ENCODE data around the gene MRPS24.
A peak's percentile ranks its signal among the peaks of the same experiment; 100 is the strongest.

The MRPS24 gene

DNA sequence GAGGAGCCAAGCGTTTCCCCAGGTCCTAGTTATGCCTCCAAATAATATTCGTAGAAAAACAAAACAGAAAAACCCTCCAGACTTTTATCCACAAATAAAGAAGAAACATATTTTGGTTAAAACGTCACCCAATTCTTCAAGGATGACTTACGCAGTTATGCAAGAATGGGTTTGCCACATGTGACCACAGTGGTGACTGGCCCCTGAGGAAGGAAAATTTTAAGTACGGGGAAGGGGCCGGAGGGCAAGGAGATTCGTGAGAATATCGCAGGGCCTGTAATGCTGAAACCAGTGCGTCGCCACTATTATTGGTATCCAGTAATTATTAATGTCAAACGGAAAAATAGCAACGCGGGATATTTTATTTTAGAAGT is 537 bp upstream of the MRPS24 start:
- Histone ChIP-seq H3K36me3 (ENCODE audit: insufficient read depth, low read length) (peaks cover 4% of the 10 kb centered on the region), H3K9me3 (ENCODE audit: control insufficient read depth, insufficient read depth, low read length) (no peaks in the 10 kb centered on the region), H3K9ac (ENCODE audit: low read depth, low read length) (peak overlapping the region; percentile 74), H3K4me1 (ENCODE audit: insufficient read depth, low read length) (peaks cover 20% of the 10 kb centered on the region)

DNA sequence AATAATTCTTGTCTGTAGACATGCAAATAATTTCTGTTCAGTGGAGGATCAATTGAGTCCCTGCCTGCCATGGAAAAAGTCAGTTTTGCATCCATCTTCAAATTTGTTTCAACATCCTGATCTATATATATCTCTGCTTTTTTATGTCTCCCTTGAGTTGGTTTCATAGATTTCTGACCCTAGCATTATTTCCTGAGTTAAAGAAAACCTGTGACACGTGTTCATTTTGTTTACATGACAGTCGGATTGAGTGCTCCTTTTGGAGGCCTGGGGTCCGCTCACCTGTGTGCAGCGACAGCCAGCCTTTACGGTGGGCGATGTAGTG is 674 bp downstream of the MRPS24 start:
- Histone ChIP-seq H3K4me1 (ENCODE audit: insufficient read depth, low read length) (peaks cover 20% of the 10 kb centered on the region), H3K9ac (ENCODE audit: low read depth, low read length) (peak overlapping the region; percentile 63), H3K36me3 (ENCODE audit: insufficient read depth, low read length) (peaks cover 4% of the 10 kb centered on the region), H3K9me3 (ENCODE audit: control insufficient read depth, insufficient read depth, low read length) (no peaks in the 10 kb centered on the region)

DNA sequence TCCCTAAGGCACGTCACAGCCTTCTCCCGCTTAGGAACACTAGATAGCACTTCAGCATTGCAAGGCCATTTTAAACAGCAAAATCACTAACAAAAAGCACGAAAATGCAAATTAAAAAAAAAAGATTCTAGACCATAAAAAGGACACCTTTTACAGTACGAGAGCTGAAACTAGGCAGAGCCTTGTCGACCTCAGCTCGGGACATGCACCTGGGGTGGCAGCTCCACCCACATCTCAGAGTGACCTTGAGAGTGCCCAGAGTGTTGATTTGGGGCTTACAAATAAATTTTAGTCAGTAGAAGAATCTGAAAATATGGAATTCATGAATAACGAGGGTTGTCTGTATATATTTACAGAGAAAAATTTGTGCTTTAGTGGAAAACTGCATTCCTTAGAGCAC is 1.1 kb downstream of the MRPS24 start:
- H3K4me1 ChIP-seq (ENCODE audit: insufficient read depth, low read length), result peaks cover 20% of the 10 kb centered on the region
- peaks cover 4% of the 10 kb centered on the region for H3K36me3 ChIP-seq (ENCODE audit: insufficient read depth, low read length)
- no peaks in the 10 kb centered on the region for H3K9me3 ChIP-seq (ENCODE audit: control insufficient read depth, insufficient read depth, low read length)
- H3K9ac ChIP-seq (ENCODE audit: low read depth, low read length), result no peak overlapping the region

DNA sequence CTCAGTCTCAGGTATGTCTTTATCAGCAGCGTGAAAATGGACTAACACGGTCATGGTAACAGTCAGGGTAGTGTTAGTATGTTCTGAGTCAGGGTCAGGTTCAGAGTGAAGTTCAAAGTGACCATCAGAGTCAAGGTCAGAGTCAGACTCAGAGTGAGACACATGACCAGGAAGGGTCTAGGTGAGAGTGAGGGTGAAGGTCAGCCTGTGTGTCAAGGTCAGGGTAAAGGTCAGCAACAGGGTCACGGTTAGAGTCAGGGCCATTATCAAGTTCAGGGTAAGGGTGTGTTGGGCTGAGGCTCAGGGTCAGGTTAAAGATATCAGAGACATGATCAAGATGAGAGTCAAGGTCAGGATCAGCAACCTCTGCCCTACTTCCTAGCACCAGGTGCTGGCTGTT is 4.0 kb downstream of the MRPS24 start:
- Histone ChIP-seq H3K4me1 (ENCODE audit: insufficient read depth, low read length) (peaks cover 4% of the 10 kb centered on the region; the same call in 1 of the 2 replicates), H3K36me3 (ENCODE audit: insufficient read depth, low read length) (peaks cover 4% of the 10 kb centered on the region), H3K9ac (ENCODE audit: low read depth, low read length) (no peak overlapping the region), H3K9me3 (ENCODE audit: control insufficient read depth, insufficient read depth, low read length) (no peaks in the 10 kb centered on the region)

DNA sequence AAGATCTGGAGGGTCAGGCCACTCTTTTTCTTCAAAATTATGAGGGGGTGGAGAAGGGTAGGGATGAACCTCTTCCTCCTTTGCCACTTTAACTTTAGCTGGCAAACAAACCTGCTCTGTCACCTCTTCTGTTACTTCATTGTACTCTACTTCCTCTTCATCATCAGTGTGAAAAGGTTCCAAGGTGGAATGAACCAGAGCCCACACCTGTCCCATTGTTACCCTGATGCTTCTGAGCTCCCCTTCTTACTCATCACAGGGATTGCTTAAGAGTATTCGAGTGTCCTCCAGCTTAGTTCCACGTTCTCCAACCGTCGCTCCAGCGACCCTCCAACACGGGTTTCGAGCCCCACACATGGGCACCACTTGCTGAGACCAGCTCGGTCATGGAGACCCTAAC is 5.2 kb downstream of the MRPS24 start:
- no peak overlapping the region for H3K9ac ChIP-seq (ENCODE audit: low read depth, low read length)
- H3K4me1 ChIP-seq (ENCODE audit: insufficient read depth, low read length), result no peaks in the 10 kb centered on the region
- H3K36me3 ChIP-seq (ENCODE audit: insufficient read depth, low read length), result peaks cover 4% of the 10 kb centered on the region
- H3K9me3 ChIP-seq (ENCODE audit: control insufficient read depth, insufficient read depth, low read length), result peaks cover 7% of the 10 kb centered on the region; the same call in 1 of the 2 replicates

DNA sequence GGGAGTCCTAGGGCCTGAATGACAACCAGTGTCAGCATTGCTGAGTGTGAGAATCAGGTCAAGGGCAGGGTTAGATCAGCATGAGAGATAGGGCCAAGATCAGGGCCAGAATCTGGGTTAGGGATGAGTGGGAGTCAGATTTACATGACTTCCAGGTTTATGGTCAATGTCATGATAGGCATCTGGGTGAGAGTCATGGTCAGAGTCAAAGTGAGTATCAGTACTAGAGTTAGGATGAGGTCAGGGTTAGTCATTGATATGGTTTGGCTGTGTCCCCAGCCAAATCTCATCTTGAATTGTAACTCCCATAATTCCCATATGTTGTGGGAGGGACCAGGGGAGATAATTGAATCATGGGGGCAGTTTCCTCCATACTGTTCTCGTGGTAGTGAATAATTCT is 12.3 kb downstream of the MRPS24 start:
- H3K36me3 ChIP-seq (ENCODE audit: insufficient read depth, low read length), result no peaks in the 10 kb centered on the region
- H3K9me3 ChIP-seq (ENCODE audit: control insufficient read depth, insufficient read depth, low read length), result peaks cover 7% of the 10 kb centered on the region; the same call in 1 of the 2 replicates
- no peaks in the 10 kb centered on the region for H3K4me1 ChIP-seq (ENCODE audit: insufficient read depth, low read length)
- H3K9ac ChIP-seq (ENCODE audit: low read depth, low read length), result no peak overlapping the region

DNA sequence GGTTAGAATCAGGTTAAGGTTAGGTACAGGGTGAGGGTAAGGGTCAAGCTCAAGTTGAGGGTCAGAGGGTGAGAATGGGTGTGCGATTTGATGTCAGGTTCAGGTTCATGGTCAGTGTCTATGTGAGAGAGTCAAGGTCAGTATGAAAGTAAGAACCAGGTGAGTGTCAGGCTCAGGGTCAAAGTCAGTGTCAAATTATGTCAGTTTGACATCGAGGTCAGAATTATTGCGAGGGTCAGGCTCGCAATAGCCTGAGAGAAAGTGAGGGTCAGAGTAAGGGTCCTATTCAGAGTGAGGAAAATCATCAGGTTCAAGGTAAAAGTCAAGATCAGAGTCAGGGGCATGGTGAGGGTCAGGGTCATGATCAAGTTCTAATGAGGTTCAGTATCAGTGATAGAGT is 13.0 kb downstream of the MRPS24 start:
- peaks cover 7% of the 10 kb centered on the region; the same call in 1 of the 2 replicates for H3K9me3 ChIP-seq (ENCODE audit: control insufficient read depth, insufficient read depth, low read length)
- H3K4me1 ChIP-seq (ENCODE audit: insufficient read depth, low read length), result no peaks in the 10 kb centered on the region
- H3K9ac ChIP-seq (ENCODE audit: low read depth, low read length), result no peak overlapping the region
- H3K36me3 ChIP-seq (ENCODE audit: insufficient read depth, low read length), result no peaks in the 10 kb centered on the region

DNA sequence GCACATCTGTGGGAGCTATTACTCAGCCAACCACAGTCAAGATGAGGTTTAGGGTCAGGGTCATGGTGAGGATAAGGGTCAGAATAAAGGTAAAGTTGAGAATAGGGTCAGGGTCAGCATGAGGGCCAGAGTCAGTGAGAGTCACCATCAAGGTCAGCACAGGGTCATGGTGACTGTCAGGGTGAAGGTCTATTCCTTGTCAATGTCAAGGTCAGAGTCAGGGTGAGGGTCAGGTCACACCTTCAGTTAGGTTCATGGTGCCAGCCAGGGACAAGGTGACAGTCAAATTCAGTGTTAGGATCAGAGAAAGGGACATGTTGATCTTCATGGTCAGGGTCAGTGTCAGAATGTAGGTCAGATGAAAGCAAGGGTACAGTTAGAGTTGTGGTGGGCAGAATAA is 14.1 kb downstream of the MRPS24 start:
- Histone ChIP-seq H3K4me1 (ENCODE audit: insufficient read depth, low read length) (no peaks in the 10 kb centered on the region), H3K9me3 (ENCODE audit: control insufficient read depth, insufficient read depth, low read length) (peaks cover 7% of the 10 kb centered on the region; the same call in 1 of the 2 replicates), H3K36me3 (ENCODE audit: insufficient read depth, low read length) (no peaks in the 10 kb centered on the region), H3K9ac (ENCODE audit: low read depth, low read length) (no peak overlapping the region)

DNA sequence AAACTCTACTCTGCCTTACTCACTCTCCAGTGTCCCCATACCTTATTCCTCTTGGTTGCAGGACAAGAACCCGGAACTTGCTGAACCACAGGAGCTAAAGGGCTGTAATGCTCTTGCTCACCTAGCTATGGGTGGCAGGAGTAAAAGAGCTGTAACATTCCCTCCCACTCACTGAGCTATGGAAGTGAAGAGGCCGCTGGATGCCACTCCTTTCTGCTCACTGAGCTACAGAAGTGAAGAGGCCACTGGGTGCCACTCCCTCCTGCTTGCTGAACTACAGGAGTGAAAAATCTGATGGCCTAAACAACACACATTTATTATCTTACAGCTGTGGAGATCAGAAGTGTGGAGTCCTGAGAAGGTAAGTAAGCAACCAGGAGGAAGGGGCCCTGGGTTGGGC is 17.5 kb downstream of the MRPS24 start:
- H3K9ac ChIP-seq (ENCODE audit: low read depth, low read length), result no peak overlapping the region

DNA sequence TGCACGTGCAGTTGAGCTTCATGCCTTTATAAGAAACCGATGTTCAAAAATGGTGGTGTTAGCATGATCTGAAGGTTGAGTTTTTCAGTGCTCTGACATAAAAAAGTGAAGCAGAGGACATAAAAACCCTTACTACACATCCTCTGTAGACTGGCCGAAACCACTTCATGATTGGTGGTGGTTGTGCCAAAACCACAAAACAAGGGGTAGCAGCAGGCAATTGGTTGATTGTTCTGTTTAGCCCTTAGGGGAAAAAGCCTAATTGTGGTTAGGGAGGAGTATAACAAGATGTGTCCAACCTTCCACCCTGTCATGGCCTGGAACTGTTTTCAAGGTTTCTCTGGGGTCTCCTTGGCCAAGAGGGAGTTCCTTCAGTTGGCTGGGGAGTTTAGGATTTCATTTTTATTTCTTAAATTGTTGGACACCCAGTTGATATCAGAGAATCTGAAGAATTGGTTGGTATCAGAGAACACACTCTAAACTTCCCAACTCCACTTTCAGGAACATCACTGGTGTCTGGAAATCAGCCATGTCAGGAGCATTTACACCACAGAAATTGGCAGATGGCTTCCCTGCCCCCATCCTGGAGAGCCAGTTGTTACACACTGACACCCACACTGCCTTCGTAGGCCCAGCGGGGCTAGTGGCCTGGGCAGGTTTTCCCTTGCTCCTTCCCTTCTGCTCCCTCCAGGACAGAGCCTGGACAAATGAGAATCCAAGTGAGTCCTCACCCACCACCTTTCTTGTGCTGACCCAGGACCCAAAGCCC is 18.8 kb downstream of the MRPS24 start:
- Histone ChIP-seq H3K4me1 (ENCODE audit: insufficient read depth, low read length) (no peaks in the 10 kb centered on the region), H3K36me3 (ENCODE audit: insufficient read depth, low read length) (no peaks in the 10 kb centered on the region), H3K9me3 (ENCODE audit: control insufficient read depth, insufficient read depth, low read length) (no peaks in the 10 kb centered on the region), H3K9ac (ENCODE audit: low read depth, low read length) (no peak overlapping the region)

More for the DNA sequence above, 17.5 kb downstream of the MRPS24 start:
- H3K9me3 ChIP-seq (ENCODE audit: control insufficient read depth, insufficient read depth, low read length), result no peaks in the 10 kb centered on the region
- H3K4me1 ChIP-seq (ENCODE audit: insufficient read depth, low read length), result no peaks in the 10 kb centered on the region
- H3K36me3 ChIP-seq (ENCODE audit: insufficient read depth, low read length), result no peaks in the 10 kb centered on the region

DNA sequence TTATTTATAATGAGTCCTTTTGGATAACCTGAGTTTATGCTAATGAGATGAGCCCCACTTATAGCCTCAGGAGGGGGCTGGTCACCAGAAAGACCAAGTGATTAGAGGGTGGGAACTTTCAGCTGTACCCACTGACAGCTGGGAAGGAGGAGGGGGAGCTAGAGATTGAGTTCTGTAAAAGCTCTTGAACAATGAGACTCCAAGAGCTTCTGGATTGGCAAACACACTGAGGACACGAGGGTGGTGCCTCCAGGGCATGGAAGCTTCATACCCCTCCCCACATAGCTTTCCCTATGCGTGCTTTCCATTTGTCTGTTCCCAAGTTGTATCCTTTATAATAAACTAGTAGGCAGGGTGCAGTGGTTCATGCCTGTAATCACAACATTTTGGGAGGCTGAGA is 20.3 kb downstream of the MRPS24 start:
- Histone ChIP-seq H3K4me1 (ENCODE audit: insufficient read depth, low read length) (no peaks in the 10 kb centered on the region), H3K36me3 (ENCODE audit: insufficient read depth, low read length) (no peaks in the 10 kb centered on the region), H3K9ac (ENCODE audit: low read depth, low read length) (no peak overlapping the region), H3K9me3 (ENCODE audit: control insufficient read depth, insufficient read depth, low read length) (no peaks in the 10 kb centered on the region)

DNA sequence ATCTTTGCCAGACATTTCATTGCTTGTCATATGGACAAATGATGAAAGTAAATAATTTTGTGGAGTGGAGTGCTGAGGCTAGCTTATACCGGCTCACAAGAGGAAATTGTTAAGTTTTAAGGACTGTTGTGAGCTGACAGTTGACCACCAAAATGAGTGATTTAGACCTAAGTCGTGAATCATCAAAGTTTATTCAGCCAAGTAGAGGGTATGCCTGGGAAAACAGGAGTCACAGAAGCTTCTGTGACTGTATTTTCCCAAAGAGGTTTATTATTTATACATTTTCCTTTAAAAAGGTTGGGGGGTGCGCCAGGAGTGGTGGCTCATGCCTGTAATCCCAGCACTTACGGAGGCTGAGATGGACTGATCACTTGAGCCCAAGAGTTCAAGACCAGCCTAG is 21.8 kb downstream of the MRPS24 start:
- H3K9me3 ChIP-seq (ENCODE audit: control insufficient read depth, insufficient read depth, low read length), result no peaks in the 10 kb centered on the region
- no peaks in the 10 kb centered on the region for H3K36me3 ChIP-seq (ENCODE audit: insufficient read depth, low read length)
- no peaks in the 10 kb centered on the region for H3K4me1 ChIP-seq (ENCODE audit: insufficient read depth, low read length)
- no peak overlapping the region for H3K9ac ChIP-seq (ENCODE audit: low read depth, low read length)

DNA sequence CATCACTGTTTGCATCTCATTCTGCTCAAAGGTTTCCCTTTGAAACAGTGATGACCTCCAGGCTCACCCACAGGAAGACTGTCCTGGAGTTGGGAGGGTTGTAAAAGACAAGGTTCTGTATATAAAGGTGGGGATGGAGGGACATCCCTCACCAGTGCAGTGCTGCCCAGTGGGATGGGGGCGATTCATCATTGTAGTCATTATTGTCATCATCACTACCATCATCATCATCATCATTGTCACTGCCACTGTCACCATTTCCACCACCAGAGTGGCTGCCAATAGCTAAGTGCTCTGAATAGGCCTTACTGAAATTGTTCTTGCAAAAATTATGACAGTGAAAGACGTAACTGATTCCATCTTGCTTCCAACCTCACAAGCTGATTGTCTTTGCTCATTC is 24.7 kb downstream of the MRPS24 start:
- Histone ChIP-seq H3K36me3 (ENCODE audit: insufficient read depth, low read length) (no peaks in the 10 kb centered on the region), H3K9me3 (ENCODE audit: control insufficient read depth, insufficient read depth, low read length) (no peaks in the 10 kb centered on the region), H3K9ac (ENCODE audit: low read depth, low read length) (no peak overlapping the region), H3K4me1 (ENCODE audit: insufficient read depth, low read length) (no peaks in the 10 kb centered on the region)

DNA sequence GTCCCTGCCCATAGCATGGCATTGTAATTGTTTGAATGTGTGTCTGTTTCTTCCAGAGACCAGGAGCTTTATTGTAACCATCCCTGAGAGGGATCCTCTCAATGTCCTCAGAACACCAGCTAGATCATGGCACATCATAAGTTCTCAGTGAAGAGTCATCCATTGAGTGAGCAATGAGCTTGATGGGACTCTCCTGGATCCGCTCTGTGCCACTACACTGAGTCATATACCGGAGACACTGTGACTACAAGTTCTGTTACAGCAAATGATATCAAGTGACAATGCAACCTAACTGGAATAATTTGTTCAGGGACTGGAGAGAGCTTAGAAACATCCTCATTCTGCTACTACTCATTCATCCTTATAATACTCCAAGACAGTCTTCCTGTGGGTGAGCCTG is 25.1 kb downstream of the MRPS24 start:
- H3K9me3 ChIP-seq (ENCODE audit: control insufficient read depth, insufficient read depth, low read length), result no peaks in the 10 kb centered on the region
- no peaks in the 10 kb centered on the region for H3K36me3 ChIP-seq (ENCODE audit: insufficient read depth, low read length)
- no peaks in the 10 kb centered on the region for H3K4me1 ChIP-seq (ENCODE audit: insufficient read depth, low read length)
- H3K9ac ChIP-seq (ENCODE audit: low read depth, low read length), result no peak overlapping the region

DNA sequence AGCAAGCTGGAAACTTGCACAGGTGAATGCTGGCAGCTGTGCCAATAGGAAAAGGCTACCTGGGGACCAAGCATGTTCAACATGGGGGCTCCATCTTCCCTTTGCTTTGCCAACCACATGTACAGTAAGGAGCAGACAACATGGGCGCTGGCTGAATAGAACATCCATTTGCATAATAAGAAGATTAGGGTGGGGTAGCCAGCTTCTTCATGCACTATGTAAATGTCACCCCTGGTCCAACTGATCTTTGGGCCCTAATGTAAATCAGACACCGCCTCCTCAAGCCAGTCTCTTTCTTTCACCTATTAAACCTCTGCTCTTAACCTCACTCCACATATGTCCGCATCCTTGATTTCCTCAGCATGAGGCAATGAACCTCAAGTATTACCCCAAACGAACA is 26.0 kb downstream of the MRPS24 start:
- H3K36me3 ChIP-seq (ENCODE audit: insufficient read depth, low read length), result no peaks in the 10 kb centered on the region
- H3K9me3 ChIP-seq (ENCODE audit: control insufficient read depth, insufficient read depth, low read length), result no peaks in the 10 kb centered on the region
- 0 out of 2 replicates have a peak, but pooled peaks cover 3% of the 10 kb centered on the region for H3K4me1 ChIP-seq (ENCODE audit: insufficient read depth, low read length)
- no peak overlapping the region for H3K9ac ChIP-seq (ENCODE audit: low read depth, low read length)
